OCI-LY7 (cell line): ENCODE measurements around the gene CRB2.

Experiments
- EZH2phosphoT487 ChIP-seq: fragments of 200-600 bp; sonication (generic); IDR thresholded peaks from 2 replicates; pipeline ENCODE4 v1.6.1; 2018; ENCODE audit warnings: low read depth, borderline replicate concordance, mild to moderate bottlenecking, mixed run types, antibody characterized with exemption, low read length, moderate library complexity, mixed read lengths
- TF ChIP-seq, protein P1 (sequence below): fragments of 200-600 bp; sonication (generic); conservative IDR thresholded peaks from 2 replicates; pipeline ENCODE4 v1.5.1; 2014; ENCODE audit warnings: mild to moderate bottlenecking, antibody characterized with exemption, low read length, moderate library complexity, mixed read lengths

DNA sequence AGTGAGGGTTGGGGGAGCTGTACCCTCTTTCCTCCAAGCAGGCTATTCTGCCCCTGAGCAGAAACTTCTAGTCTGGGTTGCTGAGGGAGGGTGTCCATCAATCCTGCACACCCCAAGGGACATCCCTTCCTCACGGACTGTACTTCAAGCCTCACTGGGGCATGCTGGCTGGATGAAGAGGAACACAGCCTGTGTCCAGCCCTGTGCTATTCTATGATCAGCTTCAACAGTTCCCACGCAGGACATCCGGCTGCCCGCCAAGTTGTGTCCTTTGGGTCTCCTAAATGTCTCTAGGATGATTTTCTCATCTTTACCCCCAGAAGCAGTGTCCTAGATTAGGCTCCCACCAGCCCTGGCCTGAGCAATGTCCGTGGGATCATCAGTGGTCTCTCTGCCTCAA, 68.1 kb downstream of the CRB2 start:
- TF ChIP-seq, protein P1, sequence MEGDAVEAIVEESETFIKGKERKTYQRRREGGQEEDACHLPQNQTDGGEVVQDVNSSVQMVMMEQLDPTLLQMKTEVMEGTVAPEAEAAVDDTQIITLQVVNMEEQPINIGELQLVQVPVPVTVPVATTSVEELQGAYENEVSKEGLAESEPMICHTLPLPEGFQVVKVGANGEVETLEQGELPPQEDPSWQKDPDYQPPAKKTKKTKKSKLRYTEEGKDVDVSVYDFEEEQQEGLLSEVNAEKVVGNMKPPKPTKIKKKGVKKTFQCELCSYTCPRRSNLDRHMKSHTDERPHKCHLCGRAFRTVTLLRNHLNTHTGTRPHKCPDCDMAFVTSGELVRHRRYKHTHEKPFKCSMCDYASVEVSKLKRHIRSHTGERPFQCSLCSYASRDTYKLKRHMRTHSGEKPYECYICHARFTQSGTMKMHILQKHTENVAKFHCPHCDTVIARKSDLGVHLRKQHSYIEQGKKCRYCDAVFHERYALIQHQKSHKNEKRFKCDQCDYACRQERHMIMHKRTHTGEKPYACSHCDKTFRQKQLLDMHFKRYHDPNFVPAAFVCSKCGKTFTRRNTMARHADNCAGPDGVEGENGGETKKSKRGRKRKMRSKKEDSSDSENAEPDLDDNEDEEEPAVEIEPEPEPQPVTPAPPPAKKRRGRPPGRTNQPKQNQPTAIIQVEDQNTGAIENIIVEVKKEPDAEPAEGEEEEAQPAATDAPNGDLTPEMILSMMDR = no peak
- no peak for TF ChIP-seq EZH2phosphoT487
